IMR-90 (cell line): ENCODE measurements around the gene WDR13.

Experiments
- CTCF ChIP-seq: conservative IDR thresholded peaks from 2 replicates; pipeline ENCODE4 v1.5.1; 2012; ENCODE audit warnings: mild to moderate bottlenecking, low read depth, low read length, improper control_type of control experiment
- FOS ChIP-seq: fragments of 150-350 bp; IDR thresholded peaks from 2 replicates; pipeline ENCODE4 v1.6.1; 2016; ENCODE audit warnings: low read depth, low read length
- NFE2L2 ChIP-seq: fragments of 150-350 bp; IDR thresholded peaks from 2 replicates; pipeline ENCODE4 v1.6.1; 2016; ENCODE audit warnings: low read depth, mild to moderate bottlenecking, low read length
- POLR2A ChIP-seq: IDR thresholded peaks from 2 replicates; pipeline ENCODE4 v1.6.1; 2012; ENCODE audit warnings: mild to moderate bottlenecking, low read depth, low read length
- SMC3 ChIP-seq: fragments of 150-350 bp; IDR thresholded peaks from 2 replicates; pipeline ENCODE4 v1.6.1; 2016; ENCODE audit warnings: low read depth, mild to moderate bottlenecking, antibody characterized with exemption, low read length, moderate library complexity

GRCh38 chrX:48573690-48574269 is 23.5 kb upstream of the WDR13 start:
- TF ChIP-seq POLR2A (no peak), FOS (no peak), NFE2L2 (no peak), CTCF (no peak), SMC3 (no peak)
